ENCODE measurements around the gene MEIKIN.

Gene MEIKIN

GRCh38 chr5:131973089-131973712 is 27.7 kb upstream of the MEIKIN start:
- no peak for DNase-seq (ENCODE audit: low read depth in 3 of 3)

DNA sequence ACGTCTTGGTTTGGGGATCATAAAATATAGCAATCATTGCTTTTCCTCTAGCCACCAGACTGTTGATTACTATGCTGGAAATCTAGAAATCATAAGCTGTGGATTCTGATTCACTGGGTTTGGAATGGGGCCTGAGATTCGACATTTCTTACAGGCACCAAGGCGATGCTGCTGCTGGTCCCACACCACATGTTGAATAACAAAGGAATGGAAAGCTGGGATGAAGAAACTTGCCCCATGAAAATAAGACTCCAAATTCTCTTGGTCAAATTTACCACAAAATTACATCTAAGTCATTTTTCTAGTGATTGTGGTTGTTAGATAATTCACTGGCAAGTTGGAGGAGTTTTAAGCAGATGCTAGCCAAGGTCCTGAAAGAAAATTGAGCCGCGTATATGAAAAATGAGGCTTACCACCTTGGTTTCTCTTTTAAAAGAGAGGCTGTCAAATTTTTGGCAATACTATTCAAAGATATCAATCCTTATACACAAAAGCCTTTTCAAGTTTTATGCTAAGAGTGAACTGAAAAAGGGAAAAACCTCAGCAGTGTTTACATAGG is 23.0 kb upstream of the MEIKIN start:
- DNase-seq (ENCODE audit: low read depth in 3 of 3): no peak

- no peak for DNase-seq (ENCODE audit: low read depth in 3 of 3)
These were observed 21.1 kb upstream of the MEIKIN start for GRCh38 chr5:131966551-131966950.

DNA sequence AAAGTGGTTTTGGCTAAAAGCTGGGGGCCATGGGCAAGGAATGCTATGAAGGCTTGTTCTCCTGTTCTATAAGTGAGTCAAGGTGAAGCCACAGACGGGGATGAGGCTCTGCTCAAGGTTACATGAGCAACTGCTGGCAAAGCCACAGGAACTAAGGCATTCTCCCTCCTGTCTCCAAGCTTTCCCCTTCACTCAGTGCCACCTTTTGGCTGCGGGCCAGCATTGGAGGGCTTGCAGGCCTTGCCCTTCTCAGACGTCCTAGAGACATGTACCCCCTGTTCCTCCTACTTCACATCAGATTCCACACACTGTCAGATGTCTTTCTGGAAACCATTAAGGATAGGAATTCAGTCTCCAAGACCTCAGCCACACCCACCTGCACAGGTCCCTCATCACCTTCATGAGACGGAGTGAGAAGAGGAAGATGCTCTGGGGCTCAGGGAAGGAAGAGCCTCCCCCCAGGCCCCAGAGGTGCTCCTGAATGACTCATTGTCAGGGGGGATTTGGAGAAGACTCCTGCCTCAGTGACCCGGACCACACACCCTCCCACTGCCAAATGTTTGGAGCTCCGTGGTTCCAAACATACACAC is 20.5 kb upstream of the MEIKIN start:
- DNase-seq (ENCODE audit: low read depth in 3 of 3): no peak

GRCh38 chr5:131959906-131960305 is 14.4 kb upstream of the MEIKIN start:
- DNase-seq (ENCODE audit: low read depth in 3 of 3): no peak

DNA sequence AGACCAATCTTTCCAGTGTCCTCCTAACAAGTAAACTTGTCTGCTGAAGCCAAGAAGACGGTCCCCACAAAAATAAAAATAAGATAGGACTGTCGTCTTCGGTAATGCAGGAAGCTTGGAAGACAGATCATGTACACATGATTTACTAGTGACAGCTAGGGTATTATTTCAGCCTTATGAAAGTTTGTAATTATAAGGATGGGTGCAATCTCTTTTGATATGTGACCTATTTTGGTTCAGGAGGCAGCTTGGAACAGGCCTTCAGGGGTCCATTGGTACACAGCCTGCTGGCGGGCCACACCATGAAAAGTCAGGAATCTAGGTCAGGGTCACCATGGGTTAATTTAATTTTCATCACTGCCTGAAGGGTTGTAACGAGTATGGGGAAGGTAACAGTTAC is 13.7 kb upstream of the MEIKIN start:
- no peak for DNase-seq (ENCODE audit: low read depth in 3 of 3)

DNA sequence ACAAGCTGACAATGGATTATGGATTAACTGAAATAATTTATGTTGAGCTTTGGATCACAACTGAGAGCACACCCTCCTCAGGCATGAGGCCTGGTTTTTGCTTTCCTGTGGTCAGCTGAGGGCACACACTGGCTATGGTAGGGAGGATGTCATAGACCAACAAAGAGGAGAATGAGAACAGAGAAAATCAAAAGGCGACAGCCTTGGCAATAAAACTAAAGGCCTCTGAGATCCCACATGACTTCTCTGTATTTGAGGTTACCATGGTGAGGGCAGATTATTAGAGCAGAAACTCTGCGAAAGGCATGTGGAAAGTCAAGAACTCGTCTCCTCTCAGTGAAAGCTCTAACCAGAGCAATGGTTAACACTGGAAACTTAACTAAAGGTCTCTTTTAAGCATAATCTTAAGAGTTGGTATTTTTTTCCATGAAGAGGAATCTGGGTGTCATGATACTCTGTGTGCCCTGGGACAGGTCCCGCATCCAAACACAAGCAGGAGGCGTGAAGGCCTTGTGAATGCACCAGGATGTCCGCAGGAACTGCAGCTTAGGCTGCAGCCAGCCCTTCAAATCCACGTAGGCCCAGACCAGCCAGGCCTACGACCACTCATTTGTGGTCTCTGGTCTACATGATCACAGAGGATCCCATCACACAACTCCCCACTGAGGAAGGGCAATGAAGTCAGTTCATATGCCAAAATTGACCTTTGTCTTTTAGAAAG is 12.4 kb upstream of the MEIKIN start:
- DNase-seq (ENCODE audit: low read depth in 3 of 3): no peak

GRCh38 chr5:131953969-131954368 is 8.5 kb upstream of the MEIKIN start:
- DNase-seq (ENCODE audit: low read depth in 3 of 3): no peak

- DNase-seq (ENCODE audit: low read depth in 3 of 3): no peak
These were observed 6.9 kb upstream of the MEIKIN start for GRCh38 chr5:131952301-131952857.

DNA sequence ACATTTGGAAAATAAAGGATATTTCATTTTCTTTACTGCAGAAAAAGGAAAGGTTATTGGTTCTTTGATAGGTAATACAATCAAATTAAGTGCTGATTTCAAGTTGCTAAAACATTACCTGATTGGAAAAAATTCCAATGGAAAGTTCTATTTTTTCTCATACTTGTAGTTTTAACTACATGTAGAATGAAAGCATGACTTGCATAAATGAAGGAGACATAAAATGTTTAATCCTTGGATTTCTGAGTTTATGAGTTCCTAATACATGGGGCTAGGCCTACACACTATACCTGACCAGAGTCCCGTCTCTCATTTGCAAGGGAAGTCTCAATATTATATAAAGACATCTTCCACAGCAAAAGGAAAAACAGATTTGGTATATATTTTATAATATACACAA is 5.2 kb upstream of the MEIKIN start:
- DNase-seq (ENCODE audit: low read depth in 3 of 3): no peak

- no peak for DNase-seq (ENCODE audit: low read depth in 3 of 3)
These were observed 2.0 kb upstream of the MEIKIN start for GRCh38 chr5:131947445-131947844.

- no peak for DNase-seq (ENCODE audit: low read depth in 3 of 3)
These were observed 537 bp downstream of the MEIKIN start for GRCh38 chr5:131944702-131945550.

DNA sequence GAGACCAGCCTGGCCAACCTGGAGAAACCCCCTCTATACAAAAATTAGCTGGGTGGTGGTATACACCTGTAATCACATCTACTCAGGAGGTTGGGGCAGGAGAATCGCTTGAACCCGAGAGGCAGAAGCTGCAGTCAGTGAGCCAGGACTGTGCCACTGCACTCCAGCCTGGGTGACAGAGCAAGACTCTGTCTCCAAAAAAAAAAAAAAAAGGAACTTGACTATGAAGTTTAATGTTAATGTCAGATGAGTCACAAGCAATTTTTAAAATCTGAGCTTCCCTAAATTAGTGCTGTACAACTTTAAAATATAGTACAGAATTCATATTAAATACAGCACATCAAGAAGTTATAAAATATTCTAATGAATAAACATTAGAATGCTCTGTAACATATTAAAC is 1.5 kb downstream of the MEIKIN start:
- no peak for DNase-seq (ENCODE audit: low read depth in 3 of 3)

DNA sequence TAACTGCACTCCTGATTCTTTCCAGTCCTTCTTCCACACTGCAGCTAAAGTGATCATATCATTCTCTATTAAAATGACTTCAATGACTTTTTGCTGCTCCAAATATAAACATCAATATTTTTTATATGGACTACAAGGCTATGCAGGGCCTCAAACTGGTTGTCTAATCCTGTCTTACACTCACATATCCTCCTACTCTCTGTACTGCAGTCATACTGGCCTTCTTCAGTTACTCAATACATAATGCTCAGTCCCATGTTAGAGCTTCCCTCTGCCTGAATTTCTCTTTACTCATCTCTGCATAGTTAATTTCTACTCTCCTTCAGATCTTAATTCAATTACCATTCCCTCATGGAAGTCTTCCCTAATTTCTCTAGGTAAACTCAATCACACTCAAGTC is 3.4 kb downstream of the MEIKIN start:
- DNase-seq (ENCODE audit: low read depth in 3 of 3): no peak

- no peak for DNase-seq (ENCODE audit: low read depth in 3 of 3)
These were observed 5.6 kb downstream of the MEIKIN start for GRCh38 chr5:131939690-131940345.

GRCh38 chr5:131932235-131932634 is 13.2 kb downstream of the MEIKIN start:
- no peak for DNase-seq (ENCODE audit: low read depth in 3 of 3)

DNA sequence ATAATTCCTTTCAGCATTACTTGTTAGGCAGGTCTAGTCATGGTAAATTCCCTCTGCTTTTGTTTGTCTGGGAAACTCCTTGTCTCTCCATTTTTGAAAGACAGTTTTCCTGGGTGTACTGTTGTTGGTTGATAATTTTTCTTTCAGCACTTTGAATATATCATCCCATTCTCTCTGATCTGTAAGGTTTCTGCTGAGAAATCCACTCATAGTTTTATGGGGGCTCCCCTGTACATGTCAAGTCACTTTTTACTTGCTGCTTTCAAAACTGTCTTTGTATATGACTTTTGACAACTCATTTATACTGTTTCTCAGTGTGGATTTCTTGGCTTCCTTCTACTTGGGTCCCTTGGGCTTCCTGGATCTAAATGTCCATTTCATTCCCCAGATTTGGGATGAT is 16.5 kb downstream of the MEIKIN start:
- no peak for DNase-seq (ENCODE audit: low read depth in 3 of 3)

- no peak for DNase-seq (ENCODE audit: low read depth in 3 of 3)
These were observed 19.3 kb downstream of the MEIKIN start for GRCh38 chr5:131926168-131926567.

GRCh38 chr5:131916481-131916880 is 29.0 kb downstream of the MEIKIN start:
- no peak for DNase-seq (ENCODE audit: low read depth in 3 of 3)

DNA sequence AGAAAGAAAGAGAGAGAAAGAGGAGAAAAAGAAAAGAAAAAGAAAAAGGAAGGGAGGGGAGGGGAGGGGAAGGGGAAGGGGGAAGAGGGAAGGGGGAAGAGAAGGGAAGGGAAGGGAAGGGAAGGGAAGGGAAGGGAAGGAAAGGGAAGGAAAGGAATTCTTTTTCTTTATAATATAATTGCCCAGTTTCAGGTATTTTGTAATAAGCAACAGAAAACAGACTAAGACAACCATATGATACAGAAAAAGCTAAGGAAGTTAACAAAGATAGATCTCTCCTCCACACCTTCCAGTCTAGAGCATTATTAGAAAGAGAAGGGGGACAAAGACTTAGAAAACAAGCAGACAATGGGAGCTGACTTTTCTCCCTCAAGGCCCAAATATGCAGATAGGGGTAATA is 31.0 kb downstream of the MEIKIN start:
- DNase-seq (ENCODE audit: low read depth in 3 of 3): no peak

GRCh38 chr5:131913603-131914002 is 31.9 kb downstream of the MEIKIN start:
- no peak for DNase-seq (ENCODE audit: low read depth in 3 of 3)

All from stimulated activated CD4-positive, alpha-beta T cell treated with anti-CD3 and anti-CD28 coated beads, TNF-alpha, amount 100 ng/mL, for 4 hours (primary cell).